Measurements from ENCODE around the gene NR1H4. TPM values are rescaled to one million over a fixed set of nuclear protein-coding genes. Genes with fewer than 3 reads are reported as not detected.
"Not testable (repeated sequence)": the region's sequence is repeated elsewhere in the genome, so short reads cannot be mapped to it uniquely, and the experiment has no call there.

NR1H4 gene
- total and polyA plus RNA-seq, 8 donors, result 0.20 to 0.72 (median 0.44) TPM; not detected in 2

DNA sequence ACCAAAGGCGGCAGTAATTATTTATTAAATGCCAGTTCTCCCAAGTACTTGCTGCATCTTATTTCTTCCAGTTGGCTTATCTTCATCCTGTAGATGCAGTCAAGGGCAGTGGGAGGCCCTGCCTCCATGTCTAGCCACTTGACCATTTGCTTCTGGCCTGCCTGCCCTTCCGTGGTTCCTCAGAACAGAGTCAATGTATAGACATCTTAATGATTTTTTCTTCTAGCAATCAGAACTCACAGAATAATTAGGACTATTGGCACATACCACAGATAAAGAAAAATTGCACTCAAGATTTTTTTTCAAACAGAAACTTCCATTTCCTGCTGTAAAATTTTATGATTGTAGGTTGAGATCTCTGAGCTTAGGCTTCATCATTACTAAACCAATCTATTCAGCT lies 20.9 kb downstream of the NR1H4 start:
- TF ChIP-seq, protein P1, sequence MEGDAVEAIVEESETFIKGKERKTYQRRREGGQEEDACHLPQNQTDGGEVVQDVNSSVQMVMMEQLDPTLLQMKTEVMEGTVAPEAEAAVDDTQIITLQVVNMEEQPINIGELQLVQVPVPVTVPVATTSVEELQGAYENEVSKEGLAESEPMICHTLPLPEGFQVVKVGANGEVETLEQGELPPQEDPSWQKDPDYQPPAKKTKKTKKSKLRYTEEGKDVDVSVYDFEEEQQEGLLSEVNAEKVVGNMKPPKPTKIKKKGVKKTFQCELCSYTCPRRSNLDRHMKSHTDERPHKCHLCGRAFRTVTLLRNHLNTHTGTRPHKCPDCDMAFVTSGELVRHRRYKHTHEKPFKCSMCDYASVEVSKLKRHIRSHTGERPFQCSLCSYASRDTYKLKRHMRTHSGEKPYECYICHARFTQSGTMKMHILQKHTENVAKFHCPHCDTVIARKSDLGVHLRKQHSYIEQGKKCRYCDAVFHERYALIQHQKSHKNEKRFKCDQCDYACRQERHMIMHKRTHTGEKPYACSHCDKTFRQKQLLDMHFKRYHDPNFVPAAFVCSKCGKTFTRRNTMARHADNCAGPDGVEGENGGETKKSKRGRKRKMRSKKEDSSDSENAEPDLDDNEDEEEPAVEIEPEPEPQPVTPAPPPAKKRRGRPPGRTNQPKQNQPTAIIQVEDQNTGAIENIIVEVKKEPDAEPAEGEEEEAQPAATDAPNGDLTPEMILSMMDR (IDR thresholded peaks at IDR 0.05), result no peak
- ATAC-seq (no peak), DNase-seq (no peak)
- no peaks in the 10 kb centered on the region for H3K27me3 ChIP-seq
- no peaks in the 10 kb centered on the region for H3K4me1 ChIP-seq
- H3K4me3 ChIP-seq, result no peak overlapping the region
- no peaks in the 10 kb centered on the region for H3K36me3 ChIP-seq
- intact Hi-C loops (cut with DNase I), result no loop called here
- no peak overlapping the region for H3K27ac ChIP-seq
- H3K9me3 ChIP-seq, result no peaks in the 10 kb centered on the region

DNA sequence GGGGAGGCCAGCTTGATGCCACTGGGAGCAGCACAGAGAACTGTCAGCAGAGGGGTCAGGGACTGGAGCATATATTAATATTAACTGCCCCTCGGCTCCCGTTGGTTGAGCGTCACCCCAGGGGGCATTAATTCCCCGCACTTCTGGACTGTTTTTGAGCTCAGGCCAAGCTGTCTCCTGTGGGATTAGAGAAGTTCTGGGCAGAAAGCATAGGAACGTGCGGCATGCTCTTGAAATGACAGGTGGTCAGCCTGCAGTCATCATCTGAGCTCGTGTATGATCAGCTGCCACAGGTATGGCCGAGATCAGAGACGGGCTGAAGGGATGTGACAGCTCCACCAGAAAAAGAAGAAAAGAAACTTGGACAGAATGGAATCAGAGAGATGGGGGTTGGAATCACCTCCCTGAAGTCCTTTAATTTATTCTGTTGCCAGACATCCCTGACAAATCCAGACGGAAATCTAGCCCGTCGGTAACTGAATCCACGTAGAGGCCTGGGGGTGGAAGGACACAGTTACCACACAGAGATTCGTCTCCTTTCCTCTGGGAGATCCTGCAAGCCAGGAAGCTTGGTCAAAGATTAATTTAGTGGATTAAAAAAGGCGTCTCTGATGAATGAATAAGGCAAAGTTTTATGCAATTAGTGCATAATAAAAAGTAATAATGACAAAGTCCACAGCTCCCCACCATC lies 23.6 kb downstream of the NR1H4 start:
- intact Hi-C loops (cut with DNase I), result no loop called here
- no peak for DNase-seq

GRCh38 chr12:100498141-100498540 lies 24.5 kb downstream of the NR1H4 start:
- Histone ChIP-seq H3K4me3 (no peak overlapping the region), H3K4me1 (no peaks in the 10 kb centered on the region), H3K9me3 (peaks cover 0 to 2% of the 10 kb centered on the region in 2 donors), H3K36me3 (no peaks in the 10 kb centered on the region), H3K27ac (no peak overlapping the region), H3K27me3 (no peaks in the 10 kb centered on the region)
- TF ChIP-seq, protein P1 (IDR thresholded peaks at IDR 0.05), result no peak
- DNase-seq (no peak), ATAC-seq (no peak)
- intact Hi-C loops (cut with DNase I), result no loop called here

More for the DNA sequence above, 23.6 kb downstream of the NR1H4 start:
- no peak for ATAC-seq
- Histone ChIP-seq H3K27me3 (no peaks in the 10 kb centered on the region), H3K36me3 (no peaks in the 10 kb centered on the region), H3K4me3 (no peak overlapping the region), H3K4me1 (no peaks in the 10 kb centered on the region), H3K27ac (no peak overlapping the region), H3K9me3 (peaks cover 0 to under 1% of the 10 kb centered on the region in 2 donors)
- TF ChIP-seq, protein P1 (IDR thresholded peaks at IDR 0.05), result no peak

- no peaks in the 10 kb centered on the region for H3K4me1 ChIP-seq
- TF ChIP-seq, protein P1 (IDR thresholded peaks at IDR 0.05), result no peak
- peaks cover 0 to 2% of the 10 kb centered on the region in 2 donors for H3K9me3 ChIP-seq
- H3K27me3 ChIP-seq, result no peaks in the 10 kb centered on the region
- intact Hi-C loops (cut with DNase I), result no loop called here
- no peak overlapping the region for H3K4me3 ChIP-seq
- no peak overlapping the region for H3K27ac ChIP-seq
- H3K36me3 ChIP-seq, result no peaks in the 10 kb centered on the region
- no peak for DNase-seq
- no peak for ATAC-seq
These were observed 25.8 kb downstream of the NR1H4 start for GRCh38 chr12:100499416-100499815.

DNA sequence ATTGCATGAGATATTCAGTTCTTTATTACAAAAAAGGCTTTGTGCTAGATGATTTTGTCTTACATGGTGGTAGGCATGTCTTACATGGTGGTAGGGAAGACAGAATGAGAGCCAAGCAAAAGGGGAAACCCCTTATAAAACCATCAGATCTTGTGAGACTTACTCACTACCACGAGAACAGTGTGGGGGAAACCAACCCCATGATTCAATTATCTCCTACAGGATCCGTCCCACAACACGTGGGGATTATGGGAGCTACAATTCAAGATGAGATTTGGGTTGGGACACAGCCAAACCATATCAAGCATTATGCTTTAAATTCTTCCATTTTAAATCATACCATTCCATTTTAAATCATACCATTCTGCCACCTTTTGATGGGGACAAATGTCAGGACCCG lies 29.1 kb downstream of the NR1H4 start:
- H3K27ac ChIP-seq, ATAC-seq: not testable (repeated sequence)

GRCh38 chr12:100503228-100503628 lies 29.6 kb downstream of the NR1H4 start:
- peaks cover 0 to 2% of the 10 kb centered on the region in 2 donors for H3K9me3 ChIP-seq
- DNase-seq (no peak), ATAC-seq (no peak)
- no peak overlapping the region for H3K4me3 ChIP-seq
- TF ChIP-seq, protein P1 (IDR thresholded peaks at IDR 0.05), result no peak
- H3K27ac ChIP-seq, result no peak overlapping the region
- H3K36me3 ChIP-seq, result no peaks in the 10 kb centered on the region
- no peaks in the 10 kb centered on the region for H3K27me3 ChIP-seq
- no peaks in the 10 kb centered on the region for H3K4me1 ChIP-seq
- intact Hi-C loops (cut with DNase I), result no loop called here

More for the DNA sequence above, 29.1 kb downstream of the NR1H4 start:
- H3K36me3 ChIP-seq; H3K4me3 ChIP-seq; DNase-seq; intact Hi-C loops (cut with DNase I); H3K4me1 ChIP-seq; H3K27me3 ChIP-seq; H3K9me3 ChIP-seq: not testable (repeated sequence)

Measured in left lung (tissue), 10 donors.